H1 (cell line): ENCODE data around the gene PRMT1. TPM values are rescaled to one million over a fixed set of nuclear protein-coding genes. Genes with fewer than 3 reads are reported as not detected.
A peak's percentile ranks its signal among the peaks of the same experiment; 100 is the strongest.

Experiments
- CTCF ChIA-PET: fragments of 300-600 bp; sonication (Branson Sonifier 250); formaldehyde crosslinking; loops from one replicate; lab custom pipeline; 2021; ENCODE audit not compliant: partially characterized antibody; lab: Charles Lee
- POLR2A ChIA-PET: fragments of 300-600 bp; sonication (Branson Sonifier 250); formaldehyde crosslinking; loops from one replicate; lab custom pipeline; 2021; ENCODE audit warnings: inconsistent platforms; ENCODE audit not compliant: partially characterized antibody; lab: Charles Lee
- DNase-seq, 2 experiments: peaks; one replicate each; pipeline versions ENCODE4 v3.0.0 to v3.0.0-alpha.2; 2010 to 2022; ENCODE audit warnings: low spot score in 2 of 2, low read depth in 1 of 2, mixed read lengths in 1 of 2
- FAIRE-seq: peaks from 2 replicates; lab custom pipeline; 2011; peaks lifted over from hg19 to GRCh38; lab: Jason Lieb, UNC
- H2AFZ ChIP-seq: 2 replicates; pipeline ENCODE4 v1.8.1; 2012; ENCODE audit warnings: low read length, inconsistent platforms
- H2AK5ac ChIP-seq: 2 replicates; pipeline ENCODE4 v1.6.1; 2013; ENCODE audit warnings: low read depth, low read length
- H2BK120ac ChIP-seq: replicated peaks from 2 replicates; pipeline ENCODE3; 2013; ENCODE audit warnings: low read depth, low read length, inconsistent platforms
- H2BK12ac ChIP-seq: 2 replicates; pipeline ENCODE4 v1.6.1; 2013; ENCODE audit warnings: low read depth, low read length
- H2BK15ac ChIP-seq: 2 replicates; pipeline ENCODE4 v1.6.1; 2013; ENCODE audit warnings: low read length
- H2BK20ac ChIP-seq: 2 replicates; pipeline ENCODE4 v1.6.1; 2013; ENCODE audit warnings: low read length
- H2BK5ac ChIP-seq: 2 replicates; pipeline ENCODE4 v1.6.1; 2013; ENCODE audit warnings: low read depth, low read length
- H3K14ac ChIP-seq: 2 replicates; pipeline ENCODE4 v1.6.1; 2013; ENCODE audit warnings: inconsistent platforms; ENCODE audit not compliant: insufficient read length
- H3K18ac ChIP-seq: 2 replicates; pipeline ENCODE4 v1.6.1; 2013; ENCODE audit warnings: low read length; ENCODE audit errors: extremely low read depth
- H3K23ac ChIP-seq: 2 replicates; pipeline ENCODE4 v1.6.1; 2013; ENCODE audit warnings: inconsistent platforms; ENCODE audit not compliant: insufficient read length
- H3K23me2 ChIP-seq: 2 replicates; pipeline ENCODE4 v1.6.1; 2013; ENCODE audit warnings: low read depth, low read length
- H3K27ac ChIP-seq: 2 replicates; pipeline ENCODE4 v1.6.1; 2011; ENCODE audit warnings: low read depth, low read length, inconsistent platforms
- H3K27me3 ChIP-seq, 4 experiments: replicated peaks in 1 of 4; 1 replicate in 1 of 4; 2 replicates in 3 of 4; pipeline versions ENCODE4 v1.6.1 to v1.8.1; 2011 to 2013; ENCODE audit warnings: low read length in 3 of 4, mild to moderate bottlenecking in 3 of 4, inconsistent platforms in 2 of 4, mixed read lengths in 2 of 4, moderate library complexity in 1 of 4; ENCODE audit not compliant: control insufficient read depth in 3 of 4, insufficient read depth in 3 of 4; ENCODE audit errors: extremely low read depth in 1 of 4
- H3K36me3 ChIP-seq, 4 experiments: 2 replicates each; pipeline versions ENCODE4 v1.6.1 to v1.8.1; 2011 to 2013; ENCODE audit warnings: mild to moderate bottlenecking in 4 of 4, low read length in 3 of 4, moderate library complexity in 2 of 4, control low read depth in 1 of 4, inconsistent platforms in 1 of 4; ENCODE audit not compliant: insufficient read depth in 4 of 4, control insufficient read depth in 2 of 4
- H3K4ac ChIP-seq: replicated peaks from 2 replicates; pipeline ENCODE3; 2013; ENCODE audit warnings: low read length, low read depth, mixed read lengths, inconsistent platforms; ENCODE audit not compliant: insufficient read length
- H3K4me1 ChIP-seq, 4 experiments: replicated peaks in 1 of 4; 1 replicate in 1 of 4; 2 replicates in 3 of 4; pipeline versions ENCODE4 v1.6.1 to v1.8.1; 2011 to 2013; ENCODE audit warnings: low read length in 3 of 4, inconsistent platforms in 2 of 4, mixed read lengths in 1 of 4; ENCODE audit not compliant: insufficient read depth in 4 of 4, control insufficient read depth in 3 of 4
- H3K4me2 ChIP-seq, 2 experiments: 2 replicates each; pipeline versions ENCODE4 v1.6.1 to v1.8.1; 2011 to 2013; ENCODE audit warnings: low read depth in 2 of 2, low read length in 2 of 2, control low read depth in 1 of 2, inconsistent platforms in 1 of 2, mild to moderate bottlenecking in 1 of 2; ENCODE audit not compliant: insufficient read depth in 1 of 2
- H3K4me3 ChIP-seq, 4 experiments: fragments of 200-600, 300-600 bp in 1 of 4; sonication (generic), shearing (Covaris generic), sonication (Bioruptor Twin) in 1 of 4; 2 replicates each; pipeline versions ENCODE4 v1.5.1 to v1.8.1; 2011 to 2016; ENCODE audit warnings: low read length in 4 of 4, low read depth in 3 of 4, control low read depth in 2 of 4, inconsistent platforms in 2 of 4, mild to moderate bottlenecking in 2 of 4, mixed read lengths in 1 of 4, moderate library complexity in 1 of 4; ENCODE audit not compliant: insufficient read depth in 2 of 4; ENCODE audit errors: extremely low read depth in 1 of 4
- H3K56ac ChIP-seq: replicated peaks from 2 replicates; pipeline ENCODE3; 2013; ENCODE audit warnings: low read depth, mild to moderate bottlenecking, mixed read lengths, low read length, inconsistent platforms; ENCODE audit not compliant: insufficient read length
- H3K79me1 ChIP-seq: 2 replicates; pipeline ENCODE4 v1.6.1; 2013; ENCODE audit warnings: low read depth, low read length, control low read depth
- H3K79me2 ChIP-seq, 2 experiments: 2 replicates each; pipeline versions ENCODE4 v1.6.1 to v1.8.1; 2012 to 2013; ENCODE audit warnings: low read length in 2 of 2, mild to moderate bottlenecking in 2 of 2, inconsistent platforms in 1 of 2; ENCODE audit not compliant: insufficient read depth in 2 of 2, control insufficient read depth in 1 of 2
- H3K9ac ChIP-seq, 4 experiments: replicated peaks in 1 of 4; 1 replicate in 1 of 4; 2 replicates in 3 of 4; pipeline versions ENCODE4 v1.6.1 to v1.8.1; 2011 to 2013; ENCODE audit warnings: low read depth in 3 of 4, low read length in 3 of 4, control low read depth in 2 of 4, mild to moderate bottlenecking in 2 of 4, moderate library complexity in 2 of 4, inconsistent platforms in 1 of 4; ENCODE audit errors: extremely low read depth in 1 of 4
- H3K9me3 ChIP-seq, 2 experiments: 2 replicates each; pipeline versions ENCODE4 v1.6.1 to v1.8.1; 2012 to 2013; ENCODE audit warnings: mild to moderate bottlenecking in 2 of 2, moderate library complexity in 2 of 2, control low read depth in 1 of 2, inconsistent platforms in 1 of 2, low read depth in 1 of 2, low read length in 1 of 2, mixed read lengths in 1 of 2; ENCODE audit not compliant: insufficient read depth in 2 of 2
- H4K20me1 ChIP-seq, 2 experiments: replicated peaks in 1 of 2; 2 replicates each; pipeline versions ENCODE3 to v1.8.1; 2011 to 2013; ENCODE audit warnings: inconsistent platforms in 2 of 2, low read length in 2 of 2, mild to moderate bottlenecking in 1 of 2; ENCODE audit not compliant: insufficient read depth in 2 of 2, control insufficient read depth in 1 of 2
- H4K5ac ChIP-seq: 2 replicates; pipeline ENCODE4 v1.6.1; 2013; ENCODE audit warnings: low read length, low read depth, mixed read lengths, inconsistent platforms; ENCODE audit not compliant: insufficient read length
- H4K8ac ChIP-seq: 2 replicates; pipeline ENCODE4 v1.8.0; 2013; ENCODE audit warnings: mild to moderate bottlenecking, moderate library complexity, low read length, inconsistent platforms; ENCODE audit not compliant: insufficient read depth; ENCODE audit errors: extremely low read depth
- H4K91ac ChIP-seq: replicated peaks from 2 replicates; pipeline ENCODE3; 2013; ENCODE audit warnings: low read length, mixed read lengths, inconsistent platforms; ENCODE audit not compliant: insufficient read length
- ASH2L ChIP-seq: fragments of 200-600, 300-600 bp; sonication (generic); IDR thresholded peaks from one replicate; pipeline ENCODE4 v1.7.1; 2017; ENCODE audit warnings: low read length
- CBX8 ChIP-seq: fragments of 300-800, 300-1000 bp; sonication (generic); IDR thresholded peaks from 2 replicates; pipeline ENCODE4 v1.7.1; 2016; ENCODE audit warnings: low read depth, low read length, borderline replicate concordance
- CHD1 ChIP-seq: IDR thresholded peaks from 2 replicates; pipeline ENCODE4 v1.6.1; 2012; ENCODE audit warnings: low read depth, low read length, improper control_type of control experiment
- JUN ChIP-seq: IDR thresholded peaks from 2 replicates; pipeline ENCODE4 v1.6.1; 2011; ENCODE audit warnings: low read depth, mild to moderate bottlenecking, improper control_type of control experiment, low read length
- JUND ChIP-seq: IDR thresholded peaks from 2 replicates; pipeline ENCODE4 v1.6.1; 2011; ENCODE audit warnings: mild to moderate bottlenecking, improper control_type of control experiment, low read length
- POLR2AphosphoS5 ChIP-seq: IDR thresholded peaks from 2 replicates; pipeline ENCODE4 v1.6.1; 2011; ENCODE audit warnings: low read depth, low read length
- WGBS, 2 experiments: shearing (Covaris generic) in 1 of 2; methylation state at CpG; one replicate each; pipeline versions ENCODE4 v1.1.6 to v1.1.7; 2013 to 2015; ENCODE audit warnings: low lambda C conversion rate in 2 of 2, mixed read lengths in 2 of 2, inconsistent platforms in 1 of 2, low coverage in 1 of 2, missing lambda C conversion rate in 1 of 2; ENCODE audit not compliant: insufficient replicate concordance in 2 of 2, insufficient coverage in 1 of 2, insufficient read length in 1 of 2; ENCODE audit errors: extremely low coverage in 1 of 2, missing lambda C conversion rate in 1 of 2; 5-methylcytosine and 5-hydroxymethylcytosine counted together
- polyA plus RNA-seq, 7 experiments: library from polyadenylated mRNA; depleted of rRNA in 3 of 7; stranded (reverse) in 5 of 7; unstranded in 2 of 7; fragments of >200 nt in 5 of 7; fragments of 200-250 nt in 2 of 7; gene quantifications; 1 replicate in 5 of 7; 2 replicates in 1 of 7; 4 replicates in 1 of 7; pipeline versions ENCODE4 v1.2.1 to v1.2.3, GENCODE V29; 2011 to 2013; ENCODE audit warnings: missing spikeins in 2 of 7, mixed read lengths in 2 of 7
- total RNA-seq: library from RNA; stranded (reverse); fragmentation: NEBNext Ultra II Directional; extraction: Animal tissue kit (Norgen Biotek cat#: 25700); gene quantifications from 2 replicates; pipeline ENCODE4 v1.2.1, GENCODE V29; 2021
- TF ChIP-seq, protein P1 (sequence below): IDR thresholded peaks from 2 replicates; pipeline ENCODE4 v1.6.1; 2012; ENCODE audit warnings: low read length, inconsistent platforms
- TF ChIP-seq, protein P2 (sequence below): IDR thresholded peaks from 2 replicates; pipeline ENCODE4 v1.6.1; 2011; ENCODE audit warnings: low read depth, mild to moderate bottlenecking, low read length; ENCODE audit not compliant: insufficient read depth

The PRMT1 gene
- total and polyA plus RNA-seq, 2 of the 8 experiments (the other 6 are each of a cell fraction or from before 2014, with no cell fraction given), result 561 to 1,215 TPM

DNA sequence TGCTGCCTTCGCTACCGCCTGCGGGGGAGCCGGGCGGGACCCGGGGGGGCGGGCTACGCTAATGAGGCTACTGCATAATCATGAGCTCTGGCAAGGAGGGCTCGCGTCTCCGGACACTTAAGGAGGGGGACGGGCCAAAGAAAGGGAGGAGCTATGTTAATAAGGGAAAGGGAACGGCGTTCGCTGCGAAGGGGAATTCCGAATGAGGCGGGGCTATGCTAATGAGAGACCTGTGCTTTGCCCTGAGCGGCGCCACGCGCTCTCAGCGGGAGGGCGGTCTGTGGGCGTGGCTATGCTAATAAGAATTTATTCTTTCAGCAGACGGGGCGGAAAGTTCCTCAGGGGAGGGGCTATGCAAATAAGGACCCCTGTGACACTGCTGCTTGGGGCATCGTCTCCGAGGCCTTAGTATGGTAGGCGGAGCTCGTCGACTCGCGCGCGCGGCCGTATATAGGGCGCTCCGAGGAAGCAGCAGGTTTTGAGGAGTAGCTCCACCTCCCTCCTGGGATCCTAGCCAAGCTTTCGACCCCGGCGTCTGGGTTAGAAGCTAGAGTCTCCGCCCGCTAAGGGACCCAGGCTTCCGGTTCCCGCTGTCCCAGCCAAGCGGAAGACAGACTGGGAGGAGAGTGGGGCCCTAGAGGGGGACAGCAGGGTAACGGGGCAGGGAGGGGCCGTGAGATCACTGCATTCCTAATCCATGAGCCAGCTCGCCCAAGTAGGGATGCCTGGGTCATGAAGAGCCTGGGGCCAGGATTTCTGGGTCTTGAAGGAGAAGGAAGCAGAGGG is 36.8 kb upstream of the PRMT1 start, which contains the start of gene RRAS:
RRAS (minus strand) TSS at position 31 of the 786 bp plus-strand sequence. CDS start 45 bp downstream, outside the sequence.
- CTCF ChIA-PET, result interaction anchor here (0.9 to 1.9 kb wide), 6 partner anchors 9 to 134 kb away, joined by 3 to 9 read pairs (median 4); no protein-coding TSS in a partner anchor
- H3K79me2 ChIP-seq, result peaks cover 10 to 29% of the 10 kb centered on the region in 2 experiments
- no peaks in the 10 kb centered on the region for H3K27me3 ChIP-seq
- no peak within 1 kb of the TSS for H3K14ac ChIP-seq
- FAIRE-seq (peak; percentile 93), DNase-seq (peak; percentile 100)
- 0% methylated on average over 37 of the region's 51 CpGs; no CpG with 5 or more reads in 1 of the 2 experiments for WGBS, 2 experiments
- H2BK15ac ChIP-seq, result 0 out of 2 replicates have a peak within 1 kb of the TSS, but pooled peaks have one; percentile 72
- peak within 1 kb of the TSS; percentile 31 for H4K5ac ChIP-seq
- H3K4me1 ChIP-seq, result peaks cover 2 to 27% (median 15%) of the 10 kb centered on the region in 4 experiments
- H3K4ac ChIP-seq, result no peak within 1 kb of the TSS
- peak within 1 kb of the TSS; percentile 83 for H3K18ac ChIP-seq
- H2AFZ ChIP-seq, result no peak within 1 kb of the TSS
- peak within 1 kb of the TSS; percentile 81; the same call in 1 of the 2 replicates for H4K8ac ChIP-seq
- H4K91ac ChIP-seq, result peak within 1 kb of the TSS; percentile 52
- POLR2A ChIA-PET, result interaction anchor here (0.6 to 50.7 kb wide), 18 partner anchors 10 to 236 kb away, joined by 3 to 840 read pairs (median 4); partner anchors contain the start of genes BCL2L12, CPT1C, IRF3 and NOSIP
- H4K20me1 ChIP-seq, result peaks cover 3 to 15% of the 10 kb centered on the region in 2 experiments
- H3K23ac ChIP-seq, result no peak within 1 kb of the TSS
- peak within 1 kb of the TSS; percentile 93 for H3K27ac ChIP-seq
- H3K79me1 ChIP-seq, result peaks cover 14% of the 10 kb centered on the region
- peaks cover 7% of the 10 kb centered on the region for H3K23me2 ChIP-seq
- H3K56ac ChIP-seq, result peak within 1 kb of the TSS; percentile 32
- no peak within 1 kb of the TSS for H2AK5ac ChIP-seq
- peak within 1 kb of the TSS; percentile 55 to 86 (median 76) for H3K9ac ChIP-seq
- H3K9me3 ChIP-seq, result no peaks in the 10 kb centered on the region
- H2BK5ac ChIP-seq, result peak within 1 kb of the TSS; percentile 82
- H2BK20ac ChIP-seq, result no peak within 1 kb of the TSS; the same call in 1 of the 2 replicates
- H3K4me2 ChIP-seq, result peak within 1 kb of the TSS; percentile 87 to 89
- no peak within 1 kb of the TSS for H2BK120ac ChIP-seq
- H3K4me3 ChIP-seq, result peak within 1 kb of the TSS; percentile 38 to 72 (median 66)
- H3K36me3 ChIP-seq, result no peaks in the 10 kb centered on the region
- 0 out of 2 replicates have a peak within 1 kb of the TSS, but pooled peaks have one; percentile 50 for H2BK12ac ChIP-seq
- TF ChIP-seq JUND (peak; percentile 95), CHD1 (no peak), CBX8 (no peak), JUN (peak; percentile 87), POLR2AphosphoS5 (peak; percentile 64), ASH2L (peak; percentile 88)
- TF ChIP-seq, protein P1, sequence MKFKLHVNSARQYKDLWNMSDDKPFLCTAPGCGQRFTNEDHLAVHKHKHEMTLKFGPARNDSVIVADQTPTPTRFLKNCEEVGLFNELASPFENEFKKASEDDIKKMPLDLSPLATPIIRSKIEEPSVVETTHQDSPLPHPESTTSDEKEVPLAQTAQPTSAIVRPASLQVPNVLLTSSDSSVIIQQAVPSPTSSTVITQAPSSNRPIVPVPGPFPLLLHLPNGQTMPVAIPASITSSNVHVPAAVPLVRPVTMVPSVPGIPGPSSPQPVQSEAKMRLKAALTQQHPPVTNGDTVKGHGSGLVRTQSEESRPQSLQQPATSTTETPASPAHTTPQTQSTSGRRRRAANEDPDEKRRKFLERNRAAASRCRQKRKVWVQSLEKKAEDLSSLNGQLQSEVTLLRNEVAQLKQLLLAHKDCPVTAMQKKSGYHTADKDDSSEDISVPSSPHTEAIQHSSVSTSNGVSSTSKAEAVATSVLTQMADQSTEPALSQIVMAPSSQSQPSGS, result 0 out of 2 replicates have a peak, but pooled peaks have one; percentile 66
- TF ChIP-seq, protein P2, sequence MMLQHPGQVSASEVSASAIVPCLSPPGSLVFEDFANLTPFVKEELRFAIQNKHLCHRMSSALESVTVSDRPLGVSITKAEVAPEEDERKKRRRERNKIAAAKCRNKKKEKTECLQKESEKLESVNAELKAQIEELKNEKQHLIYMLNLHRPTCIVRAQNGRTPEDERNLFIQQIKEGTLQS, result 0 out of 2 replicates have a peak, but pooled peaks have one; percentile 24
